GM12874 (cell line): Measurements from ENCODE around the gene GUCY1B1.

Source experiments
- TF ChIP-seq, protein P1 (sequence below): IDR thresholded peaks from 2 replicates; pipeline ENCODE4 v1.5.1; 2011; ENCODE audit warnings: low read depth, mild to moderate bottlenecking, control low read depth, low read length, moderate library complexity; ENCODE audit not compliant: insufficient read depth

The GUCY1B1 gene

GRCh38 chr4:155761916-155762315 is 3.1 kb downstream of the GUCY1B1 start:
- TF ChIP-seq, protein P1, sequence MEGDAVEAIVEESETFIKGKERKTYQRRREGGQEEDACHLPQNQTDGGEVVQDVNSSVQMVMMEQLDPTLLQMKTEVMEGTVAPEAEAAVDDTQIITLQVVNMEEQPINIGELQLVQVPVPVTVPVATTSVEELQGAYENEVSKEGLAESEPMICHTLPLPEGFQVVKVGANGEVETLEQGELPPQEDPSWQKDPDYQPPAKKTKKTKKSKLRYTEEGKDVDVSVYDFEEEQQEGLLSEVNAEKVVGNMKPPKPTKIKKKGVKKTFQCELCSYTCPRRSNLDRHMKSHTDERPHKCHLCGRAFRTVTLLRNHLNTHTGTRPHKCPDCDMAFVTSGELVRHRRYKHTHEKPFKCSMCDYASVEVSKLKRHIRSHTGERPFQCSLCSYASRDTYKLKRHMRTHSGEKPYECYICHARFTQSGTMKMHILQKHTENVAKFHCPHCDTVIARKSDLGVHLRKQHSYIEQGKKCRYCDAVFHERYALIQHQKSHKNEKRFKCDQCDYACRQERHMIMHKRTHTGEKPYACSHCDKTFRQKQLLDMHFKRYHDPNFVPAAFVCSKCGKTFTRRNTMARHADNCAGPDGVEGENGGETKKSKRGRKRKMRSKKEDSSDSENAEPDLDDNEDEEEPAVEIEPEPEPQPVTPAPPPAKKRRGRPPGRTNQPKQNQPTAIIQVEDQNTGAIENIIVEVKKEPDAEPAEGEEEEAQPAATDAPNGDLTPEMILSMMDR: no peak

DNA sequence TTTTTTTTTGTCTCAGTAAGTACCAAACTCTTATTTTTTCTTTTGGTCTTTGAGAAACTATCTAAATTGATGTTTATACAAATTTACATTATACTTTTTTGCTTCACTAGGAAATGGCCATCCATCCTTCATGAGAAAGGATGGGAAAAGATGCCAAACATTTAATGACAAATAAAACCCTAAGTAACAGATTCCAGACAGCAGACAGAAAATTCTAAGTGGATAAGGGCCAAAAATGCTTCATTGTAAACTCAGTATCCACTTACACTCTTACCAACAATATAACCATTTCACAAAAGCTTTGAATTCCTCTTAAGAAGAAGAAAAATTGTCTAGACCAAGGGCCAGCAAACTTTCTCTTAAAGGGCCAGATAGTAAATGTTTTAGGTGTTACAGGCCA is 3.5 kb downstream of the GUCY1B1 start:
- TF ChIP-seq, protein P1: no peak

DNA sequence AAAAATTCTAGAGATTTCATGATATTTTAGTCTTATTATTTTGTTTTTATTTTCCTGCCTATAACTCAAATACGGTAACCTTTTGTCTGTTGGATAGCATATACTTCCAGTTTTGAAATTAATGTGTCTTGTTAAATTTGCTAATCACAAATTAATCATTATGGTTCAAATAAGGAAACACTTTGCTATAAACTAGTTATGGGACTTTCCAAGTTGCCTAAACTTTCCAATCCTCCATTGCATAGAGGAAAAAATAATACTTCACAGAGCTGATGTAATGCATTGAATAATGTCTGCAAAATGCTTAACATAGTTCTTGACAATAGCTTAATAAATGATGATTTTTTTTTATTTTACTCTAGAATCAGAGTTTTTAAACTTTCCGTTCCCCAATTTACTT is 4.7 kb downstream of the GUCY1B1 start:
- TF ChIP-seq, protein P1: no peak

DNA sequence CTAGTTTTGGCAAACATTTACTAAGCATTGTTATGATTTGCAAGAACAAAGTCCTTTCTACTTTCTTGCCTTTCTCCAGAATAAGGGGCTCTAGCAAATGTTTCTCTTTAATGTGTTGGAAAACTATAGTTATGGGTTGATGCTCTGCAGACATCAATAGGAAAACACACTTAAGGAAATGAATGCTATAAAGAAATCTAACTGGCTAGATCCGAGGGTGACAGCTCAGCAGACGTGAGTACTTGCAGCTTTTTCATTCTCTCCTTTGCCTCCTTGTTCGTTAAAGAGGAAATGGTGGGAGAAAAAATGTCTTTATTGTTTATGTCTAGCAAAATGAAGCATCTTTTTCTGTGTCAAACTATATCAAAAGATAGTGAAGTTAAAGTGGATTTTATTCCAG is 6.3 kb downstream of the GUCY1B1 start:
- TF ChIP-seq, protein P1: no peak

DNA sequence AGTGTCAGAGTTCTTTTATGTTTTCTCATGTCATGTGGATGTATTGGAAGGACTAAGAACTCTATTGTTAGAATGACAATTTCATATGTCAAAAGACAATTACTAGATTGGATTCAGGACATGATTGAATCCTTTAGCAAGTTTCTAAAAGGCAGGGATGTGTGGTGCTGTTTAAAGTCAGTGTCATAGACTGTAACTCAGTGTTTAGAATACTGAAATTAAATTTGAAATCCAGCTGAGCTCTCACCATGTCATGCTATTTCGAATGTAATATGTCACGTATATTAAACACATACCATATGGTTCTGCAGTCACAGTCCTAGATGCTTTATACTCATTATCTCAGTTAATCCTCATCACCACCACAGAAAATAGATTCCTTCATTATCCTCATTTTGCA is 7.8 kb downstream of the GUCY1B1 start:
- TF ChIP-seq, protein P1: no peak

- TF ChIP-seq, protein P1: no peak
Observed at GRCh38 chr4:155768370-155768769, 9.5 kb downstream of the GUCY1B1 start.

DNA sequence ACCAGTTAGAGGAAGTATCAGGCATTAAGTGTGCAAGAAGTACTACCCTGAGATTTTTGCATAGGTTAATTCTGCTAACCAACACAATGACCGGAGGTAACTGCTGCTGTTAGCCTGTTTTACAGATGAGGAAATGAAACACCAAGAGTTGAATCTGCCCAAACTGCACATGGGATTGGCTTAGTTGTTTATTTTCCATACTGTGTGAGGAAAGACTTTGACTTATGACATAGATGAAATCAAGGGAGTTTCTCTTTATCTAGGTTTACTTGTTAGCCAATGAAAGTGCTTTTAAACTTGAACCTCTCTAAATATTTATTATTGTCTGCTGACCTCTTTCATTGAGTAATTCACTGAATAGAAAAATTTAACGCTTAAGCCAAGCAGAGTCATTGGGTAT is 10.3 kb downstream of the GUCY1B1 start:
- TF ChIP-seq, protein P1: no peak

GRCh38 chr4:155772459-155773195 is 13.8 kb downstream of the GUCY1B1 start:
- TF ChIP-seq, protein P1: no peak
